ENCODE measurements around the gene SLC39A11.
"Not testable (repeated sequence)": the region's sequence is repeated elsewhere in the genome, so short reads cannot be mapped to it uniquely, and the experiment has no call there.

DNA sequence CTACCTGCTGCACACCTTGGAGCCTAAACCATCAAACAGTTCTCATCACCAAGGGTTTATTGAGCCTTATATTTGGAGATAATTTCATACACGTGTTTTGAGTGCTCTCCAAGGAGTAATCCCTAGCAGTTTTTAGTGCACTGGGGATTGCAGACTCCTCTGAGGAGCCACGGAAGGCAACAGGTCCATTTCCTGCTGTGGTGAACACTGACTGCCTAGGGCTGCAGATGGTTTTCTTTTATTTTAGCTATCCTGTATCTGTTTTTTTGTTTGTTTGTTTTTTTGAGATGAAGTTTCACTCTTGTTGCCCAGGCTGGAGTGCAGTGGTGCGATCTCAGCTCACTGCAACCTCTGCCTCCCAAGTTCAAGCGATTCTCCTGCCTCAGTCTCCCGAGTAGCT lies 93.0 kb downstream of the SLC39A11 start:
- TF ChIP-seq, protein P1, sequence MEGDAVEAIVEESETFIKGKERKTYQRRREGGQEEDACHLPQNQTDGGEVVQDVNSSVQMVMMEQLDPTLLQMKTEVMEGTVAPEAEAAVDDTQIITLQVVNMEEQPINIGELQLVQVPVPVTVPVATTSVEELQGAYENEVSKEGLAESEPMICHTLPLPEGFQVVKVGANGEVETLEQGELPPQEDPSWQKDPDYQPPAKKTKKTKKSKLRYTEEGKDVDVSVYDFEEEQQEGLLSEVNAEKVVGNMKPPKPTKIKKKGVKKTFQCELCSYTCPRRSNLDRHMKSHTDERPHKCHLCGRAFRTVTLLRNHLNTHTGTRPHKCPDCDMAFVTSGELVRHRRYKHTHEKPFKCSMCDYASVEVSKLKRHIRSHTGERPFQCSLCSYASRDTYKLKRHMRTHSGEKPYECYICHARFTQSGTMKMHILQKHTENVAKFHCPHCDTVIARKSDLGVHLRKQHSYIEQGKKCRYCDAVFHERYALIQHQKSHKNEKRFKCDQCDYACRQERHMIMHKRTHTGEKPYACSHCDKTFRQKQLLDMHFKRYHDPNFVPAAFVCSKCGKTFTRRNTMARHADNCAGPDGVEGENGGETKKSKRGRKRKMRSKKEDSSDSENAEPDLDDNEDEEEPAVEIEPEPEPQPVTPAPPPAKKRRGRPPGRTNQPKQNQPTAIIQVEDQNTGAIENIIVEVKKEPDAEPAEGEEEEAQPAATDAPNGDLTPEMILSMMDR (IDR thresholded peaks at IDR 0.05), result not testable (repeated sequence)
- not testable (repeated sequence) for TF ChIP-seq POLR2A (IDR thresholded peaks at IDR 0.05)

All from body of pancreas (tissue), 4 donors.